Measurements from ENCODE around the gene DNASE1L3. TPM values are rescaled to one million over a fixed set of nuclear protein-coding genes. Genes with fewer than 3 reads are reported as not detected.

DNASE1L3 gene
- total RNA-seq, 1 donor from 2014 or later = 0.96 TPM

DNA sequence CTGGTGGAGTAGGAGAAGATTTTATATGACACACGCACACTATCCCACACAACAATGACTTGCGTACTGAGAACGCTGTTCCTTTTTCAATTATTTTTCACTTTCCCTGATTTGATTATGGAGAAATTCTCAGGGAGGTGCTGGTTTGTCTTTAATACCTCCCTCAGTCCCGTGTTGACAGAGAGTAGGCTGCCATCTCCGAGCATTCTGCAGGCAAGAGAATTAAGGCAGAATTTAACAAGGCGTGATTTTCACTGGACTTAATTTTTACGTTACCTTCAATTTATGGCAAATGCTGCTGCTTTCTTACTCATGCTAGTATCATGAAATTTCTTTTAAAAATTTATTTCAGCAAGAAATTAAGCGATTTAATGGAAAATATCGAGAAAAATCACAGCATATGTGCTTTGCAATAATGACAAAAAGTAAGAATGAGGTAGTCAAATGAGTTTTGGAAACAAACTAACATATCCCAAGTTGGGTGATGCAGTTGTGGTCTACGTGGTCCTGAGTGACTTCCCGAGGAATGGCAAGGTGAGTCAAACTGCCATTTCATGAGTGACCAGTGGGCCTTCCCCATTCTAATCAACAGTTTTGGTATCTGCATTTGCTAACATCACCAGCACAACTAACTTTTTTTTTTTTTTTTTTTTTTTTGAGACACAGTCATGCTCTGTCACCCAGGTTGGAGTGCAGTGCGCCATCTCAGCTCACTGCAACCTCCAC lies 16.9 kb downstream of the DNASE1L3 start:
- Mint-ChIP-seq H3K4me3 (ENCODE audit: unreplicated experiment) (no peak overlapping the region), H3K9me3 (ENCODE audit: unreplicated experiment) (peaks cover 9% of the 10 kb centered on the region), H3K27me3 (ENCODE audit: unreplicated experiment) (peaks cover 6% of the 10 kb centered on the region), H3K4me1 (ENCODE audit: low read depth, unreplicated experiment) (peaks cover 31% of the 10 kb centered on the region), H3K27ac (ENCODE audit: unreplicated experiment) (no peak overlapping the region), H3K36me3 (ENCODE audit: unreplicated experiment) (peaks cover 6% of the 10 kb centered on the region)
- no peak for DNase-seq
- TF ChIP-seq, protein P1, sequence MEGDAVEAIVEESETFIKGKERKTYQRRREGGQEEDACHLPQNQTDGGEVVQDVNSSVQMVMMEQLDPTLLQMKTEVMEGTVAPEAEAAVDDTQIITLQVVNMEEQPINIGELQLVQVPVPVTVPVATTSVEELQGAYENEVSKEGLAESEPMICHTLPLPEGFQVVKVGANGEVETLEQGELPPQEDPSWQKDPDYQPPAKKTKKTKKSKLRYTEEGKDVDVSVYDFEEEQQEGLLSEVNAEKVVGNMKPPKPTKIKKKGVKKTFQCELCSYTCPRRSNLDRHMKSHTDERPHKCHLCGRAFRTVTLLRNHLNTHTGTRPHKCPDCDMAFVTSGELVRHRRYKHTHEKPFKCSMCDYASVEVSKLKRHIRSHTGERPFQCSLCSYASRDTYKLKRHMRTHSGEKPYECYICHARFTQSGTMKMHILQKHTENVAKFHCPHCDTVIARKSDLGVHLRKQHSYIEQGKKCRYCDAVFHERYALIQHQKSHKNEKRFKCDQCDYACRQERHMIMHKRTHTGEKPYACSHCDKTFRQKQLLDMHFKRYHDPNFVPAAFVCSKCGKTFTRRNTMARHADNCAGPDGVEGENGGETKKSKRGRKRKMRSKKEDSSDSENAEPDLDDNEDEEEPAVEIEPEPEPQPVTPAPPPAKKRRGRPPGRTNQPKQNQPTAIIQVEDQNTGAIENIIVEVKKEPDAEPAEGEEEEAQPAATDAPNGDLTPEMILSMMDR (IDR thresholded peaks at IDR 0.05; ENCODE audit: partially characterized antibody, unreplicated experiment) = no peak

DNA sequence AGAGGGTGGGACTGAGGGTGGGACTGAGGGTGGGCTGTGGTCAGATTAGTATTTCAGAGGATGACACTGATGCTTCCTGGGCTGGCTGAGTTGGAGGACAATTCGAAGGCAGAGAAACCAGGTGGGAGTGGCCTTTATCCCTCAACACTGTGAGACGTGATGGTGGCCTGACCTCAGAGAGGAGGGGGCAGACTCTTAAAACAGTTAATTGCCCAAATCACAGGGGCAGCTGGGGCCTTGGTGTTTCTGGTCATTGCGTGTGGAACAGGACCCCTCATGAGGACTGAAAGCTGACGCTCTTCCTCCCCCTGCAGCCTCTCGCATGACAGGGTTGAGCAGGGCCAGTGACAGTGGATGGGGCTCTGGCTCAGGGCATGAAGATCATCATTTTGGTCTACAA lies 18.7 kb downstream of the DNASE1L3 start:
- DNase-seq = no peak
- H3K27ac Mint-ChIP-seq (ENCODE audit: unreplicated experiment) = no peak overlapping the region
- TF ChIP-seq, protein P1 (IDR thresholded peaks at IDR 0.05; ENCODE audit: partially characterized antibody, unreplicated experiment) = no peak
- peaks cover 37% of the 10 kb centered on the region for H3K4me1 Mint-ChIP-seq (ENCODE audit: low read depth, unreplicated experiment)
- H3K27me3 Mint-ChIP-seq (ENCODE audit: unreplicated experiment) = peaks cover 6% of the 10 kb centered on the region
- no peak overlapping the region for H3K4me3 Mint-ChIP-seq (ENCODE audit: unreplicated experiment)
- H3K36me3 Mint-ChIP-seq (ENCODE audit: unreplicated experiment) = peaks cover 6% of the 10 kb centered on the region
- H3K9me3 Mint-ChIP-seq (ENCODE audit: unreplicated experiment) = peaks cover 9% of the 10 kb centered on the region

DNA sequence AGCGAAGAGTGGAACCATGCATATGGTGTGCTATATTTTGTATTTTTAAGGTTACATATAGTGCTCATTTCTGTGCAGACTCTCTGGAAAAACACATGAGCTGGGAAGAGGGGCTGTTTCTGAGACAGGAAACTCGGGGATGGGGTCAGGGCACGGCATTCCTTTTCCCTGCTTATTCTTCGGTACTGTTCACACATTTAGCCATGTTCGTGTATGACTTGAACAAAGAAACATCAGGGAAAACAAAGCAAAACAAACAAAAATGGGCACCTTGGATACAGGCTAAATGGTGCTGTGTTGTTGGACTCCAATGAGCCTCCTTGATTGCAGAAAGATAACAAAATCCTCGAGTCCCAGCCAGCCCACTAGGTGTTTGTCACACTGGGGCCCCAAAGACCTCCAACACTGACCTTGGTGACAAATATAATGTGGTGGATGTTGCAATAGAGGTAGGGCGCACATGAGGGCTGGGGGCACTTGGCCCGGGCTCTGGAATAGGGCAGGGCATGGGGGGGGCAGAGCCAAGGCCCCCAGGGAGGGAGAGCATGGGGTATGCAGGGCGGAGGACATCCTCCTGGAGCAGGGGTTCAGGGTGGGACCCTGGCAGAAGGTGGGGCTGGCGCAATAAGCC lies 19.3 kb downstream of the DNASE1L3 start:
- no peak for DNase-seq
- TF ChIP-seq, protein P1 (IDR thresholded peaks at IDR 0.05; ENCODE audit: partially characterized antibody, unreplicated experiment) = no peak
- Mint-ChIP-seq H3K36me3 (ENCODE audit: unreplicated experiment) (peaks cover 6% of the 10 kb centered on the region), H3K27ac (ENCODE audit: unreplicated experiment) (no peak overlapping the region), H3K9me3 (ENCODE audit: unreplicated experiment) (peaks cover 6% of the 10 kb centered on the region), H3K4me3 (ENCODE audit: unreplicated experiment) (no peak overlapping the region), H3K27me3 (ENCODE audit: unreplicated experiment) (peaks cover 5% of the 10 kb centered on the region), H3K4me1 (ENCODE audit: low read depth, unreplicated experiment) (peaks cover 32% of the 10 kb centered on the region)

DNA sequence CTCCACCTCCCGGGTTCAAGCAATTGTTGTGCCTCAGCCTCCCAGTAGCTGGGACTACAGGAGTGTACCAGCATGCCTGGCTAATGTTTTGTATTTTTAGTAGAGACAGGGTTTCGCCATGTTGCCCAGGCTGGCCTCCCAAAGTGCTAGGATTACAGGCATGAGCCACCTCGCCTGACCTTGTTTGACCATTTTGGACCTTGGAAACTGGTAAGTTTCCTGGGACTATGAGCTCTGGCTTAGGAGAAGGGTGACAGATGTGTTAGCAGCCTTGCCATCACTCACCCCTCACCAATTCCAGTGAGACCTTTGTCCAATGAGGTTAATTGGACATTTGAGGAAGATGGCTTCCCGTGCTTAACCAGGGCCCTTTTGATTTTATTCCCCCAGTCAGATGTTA lies 19.9 kb downstream of the DNASE1L3 start:
- H3K9me3 Mint-ChIP-seq (ENCODE audit: unreplicated experiment) = peaks cover 5% of the 10 kb centered on the region
- peaks cover 6% of the 10 kb centered on the region for H3K36me3 Mint-ChIP-seq (ENCODE audit: unreplicated experiment)

More for the DNA sequence above, 19.9 kb downstream of the DNASE1L3 start:
- Mint-ChIP-seq H3K4me3 (ENCODE audit: unreplicated experiment) (peak overlapping the region; percentile 56), H3K27me3 (ENCODE audit: unreplicated experiment) (peaks cover 4% of the 10 kb centered on the region), H3K27ac (ENCODE audit: unreplicated experiment) (no peak overlapping the region), H3K4me1 (ENCODE audit: low read depth, unreplicated experiment) (peaks cover 37% of the 10 kb centered on the region)
- TF ChIP-seq, protein P1 (IDR thresholded peaks at IDR 0.05; ENCODE audit: partially characterized antibody, unreplicated experiment) = no peak
- no peak for DNase-seq
